AG09319 (cell line): ENCODE results near the gene MLXIP.

Experiments
- DNase-seq: peaks from one replicate; pipeline ENCODE4 v3.0.0-alpha.2; 2010; ENCODE audit warnings: low read depth; ENCODE audit errors: extremely low read depth
- CTCF ChIP-seq: IDR thresholded peaks from 2 replicates; pipeline ENCODE4 v1.5.1; 2011; ENCODE audit warnings: low read depth, mild to moderate bottlenecking, inconsistent platforms, low read length, moderate library complexity

The MLXIP gene

GRCh38 chr12:122139941-122140340 lies 61.4 kb downstream of the MLXIP start:
- TF ChIP-seq CTCF, result no peak
- DNase-seq, result no peak

- no peak for TF ChIP-seq CTCF
- DNase-seq, result no peak
These were observed 62.1 kb downstream of the MLXIP start for GRCh38 chr12:122140467-122141257.

GRCh38 chr12:122141911-122142725 lies 63.6 kb downstream of the MLXIP start:
- no peak for TF ChIP-seq CTCF
- DNase-seq, result no peak

- no peak for DNase-seq
- no peak for TF ChIP-seq CTCF
These were observed 64.3 kb downstream of the MLXIP start for GRCh38 chr12:122142857-122143256.

- no peak for DNase-seq
- TF ChIP-seq CTCF, result no peak
These were observed 66.3 kb downstream of the MLXIP start for GRCh38 chr12:122144885-122145284.

GRCh38 chr12:122145505-122146330 lies 67.2 kb downstream of the MLXIP start:
- no peak for DNase-seq
- TF ChIP-seq CTCF, result no peak
